Gastrocnemius medialis (tissue), 4 donors: ENCODE measurements around the gene CDKN2B-AS1. TPM values are rescaled to one million over a fixed set of nuclear protein-coding genes. Genes with fewer than 3 reads are reported as not detected.

Source experiments
- ATAC-seq, 2 donors: fragments of 150-250 bp; one replicate each; pipeline ENCODE4 v1.9.1; 2016
- DNase-seq, 2 donors: peaks; one replicate each; pipeline ENCODE4 v3.0.0-alpha.2; 2019
- H3K27ac ChIP-seq, 4 donors: fragments of 200-600 bp; sonication (generic); 1 replicate in 1 of 4; 2 replicates in 3 of 4; pipeline ENCODE4 v1.5.1; 2016 to 2018; ENCODE audit warnings: mild to moderate bottlenecking in 2 of 4, moderate library complexity in 1 of 4
- H3K27me3 ChIP-seq, 3 donors: fragments of 200-600 bp; sonication (generic) in 2 of 3; 1 replicate in 1 of 3; 2 replicates in 2 of 3; pipeline versions ENCODE4 v1.5.1 to v1.6.0; 2016 to 2019; ENCODE audit warnings: mild to moderate bottlenecking in 1 of 3, moderate library complexity in 1 of 3
- H3K36me3 ChIP-seq, 2 donors: fragments of 200-600 bp; sonication (generic) in 1 of 2; one replicate each; pipeline ENCODE4 v1.5.1; 2017 to 2018
- H3K4me1 ChIP-seq, 2 donors: fragments of 200-600 bp; sonication (generic) in 1 of 2; one replicate each; pipeline ENCODE4 v1.5.1; 2016 to 2017; ENCODE audit warnings: mild to moderate bottlenecking in 2 of 2
- H3K4me3 ChIP-seq, 4 donors: fragments of 200-600 bp; sonication (generic) in 3 of 4; 1 replicate in 1 of 4; 2 replicates in 3 of 4; pipeline ENCODE4 v1.5.1; 2016 to 2019; ENCODE audit warnings: mild to moderate bottlenecking in 2 of 4
- H3K9me3 ChIP-seq, 3 donors: fragments of 200-600 bp; sonication (generic) in 2 of 3; 1 replicate in 1 of 3; 2 replicates in 2 of 3; pipeline ENCODE4 v1.5.1; 2016 to 2019
- CTCF ChIP-seq, 5 experiments: fragments of 450-650 bp in 3 of 5; fragments of 200-600 bp in 2 of 5; sonication (generic) in 2 of 5; IDR thresholded peaks in 4 of 5; conservative IDR thresholded peaks in 1 of 5; 1 replicate in 4 of 5; 2 replicates in 1 of 5; pipeline ENCODE4 v1.5.1; 2016 to 2019; ENCODE audit warnings: antibody characterized with exemption in 5 of 5, mild to moderate bottlenecking in 3 of 5, moderate library complexity in 3 of 5
- POLR2A ChIP-seq, 2 donors: fragments of 450-650 bp; IDR thresholded peaks; one replicate each; pipeline ENCODE4 v1.6.1; 2017; ENCODE audit warnings: antibody characterized with exemption in 2 of 2, mild to moderate bottlenecking in 2 of 2, moderate library complexity in 2 of 2
- in situ Hi-C, 4 donors: fragments of 200-750 bp; cut with MboI; loops; one replicate each; pipeline versions ENCODE4 v1.15.0 to v1.8.0; 2017; ENCODE audit warnings: low sequenced_read_pairs in 4 of 4
- intact Hi-C: fragments of 100-400 bp; cut with DNase I; formaldehyde crosslinking; loops from one replicate; pipeline ENCODE4 v1.15.1; 2023; ENCODE audit warnings: low total_unique reads
- total RNA-seq, 4 donors: library from RNA; depleted of rRNA; stranded (reverse); fragments of >200 nt; gene quantifications; one replicate each; pipeline versions ENCODE4 v1.1.0 to v1.2.3, GENCODE V29; 2016

The CDKN2B-AS1 gene
- total RNA-seq, 4 donors from 2014 or later, result 0.46 TPM; not detected in 3

GRCh38 chr9:22031655-22032411 is 37.2 kb downstream of the CDKN2B-AS1 start:
- intact Hi-C loops, result no loop called here

GRCh38 chr9:22033012-22033630 is 38.5 kb downstream of the CDKN2B-AS1 start:
- no peak for TF ChIP-seq CTCF (IDR thresholded peaks at IDR 0.05 in 4 of 5, conservative IDR thresholded peaks at IDR 0.05 in 1 of 5)
- no peak for TF ChIP-seq POLR2A (IDR thresholded peaks at IDR 0.05)
- H3K4me1 ChIP-seq, result peaks cover 25 to 30% of the 10 kb centered on the region in 2 donors
- DNase-seq (no peak), ATAC-seq (no peak)
- no peaks in the 10 kb centered on the region for H3K36me3 ChIP-seq
- H3K27ac ChIP-seq, result no peak overlapping the region
- no peaks in the 10 kb centered on the region for H3K9me3 ChIP-seq
- intact Hi-C loops, result no loop called here
- H3K27me3 ChIP-seq, result no peaks in the 10 kb centered on the region
- in situ Hi-C loops, result no loop called here
- no peak overlapping the region for H3K4me3 ChIP-seq

More at GRCh38 chr9:22031655-22032411, 37.2 kb downstream of the CDKN2B-AS1 start:
- no peaks in the 10 kb centered on the region for H3K27me3 ChIP-seq
- H3K9me3 ChIP-seq, result no peaks in the 10 kb centered on the region
- H3K4me3 ChIP-seq, result no peak overlapping the region
- H3K4me1 ChIP-seq, result peaks cover 12 to 18% of the 10 kb centered on the region in 2 donors
- no peak overlapping the region for H3K27ac ChIP-seq
- in situ Hi-C loops, result no loop called here
- no peak for DNase-seq
- TF ChIP-seq CTCF (IDR thresholded peaks at IDR 0.05 in 4 of 5, conservative IDR thresholded peaks at IDR 0.05 in 1 of 5), result no peak
- H3K36me3 ChIP-seq, result no peaks in the 10 kb centered on the region
- ATAC-seq, result no peak

DNA sequence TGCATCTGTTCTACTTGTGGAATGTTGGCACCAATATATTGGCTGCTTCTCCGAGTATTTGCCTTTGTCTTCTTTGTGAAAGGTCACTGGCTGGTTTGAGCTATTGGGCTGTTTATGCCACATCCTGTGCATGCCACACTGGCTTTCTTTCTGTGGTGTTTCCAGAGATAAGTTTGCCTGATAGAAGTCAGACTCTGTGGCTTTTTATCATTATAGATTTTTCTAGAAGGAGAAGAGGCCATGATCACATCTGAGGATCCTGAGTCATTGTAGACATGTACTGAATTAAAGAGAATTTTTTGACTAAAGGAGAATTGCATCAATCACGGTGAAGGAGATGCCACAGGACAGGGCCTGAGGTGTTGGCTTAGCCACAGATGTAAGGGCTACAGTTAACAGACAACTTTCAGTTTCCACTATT is 41.0 kb downstream of the CDKN2B-AS1 start:
- intact Hi-C loops (loop anchor here (2.0 kb wide), 2 partner anchors 67 to 223 kb away; no protein-coding TSS in a partner anchor), in situ Hi-C loops (no loop called here)
- Histone ChIP-seq H3K27ac (peak overlapping the region in 3 of 4 donors; percentile 1 to 35 (median 35)), H3K4me3 (no peak overlapping the region), H3K27me3 (no peaks in the 10 kb centered on the region), H3K4me1 (peaks cover 32 to 50% of the 10 kb centered on the region in 2 donors), H3K36me3 (no peaks in the 10 kb centered on the region), H3K9me3 (no peaks in the 10 kb centered on the region)
- TF ChIP-seq POLR2A (IDR thresholded peaks at IDR 0.05) (no peak), CTCF (IDR thresholded peaks at IDR 0.05 in 4 of 5, conservative IDR thresholded peaks at IDR 0.05 in 1 of 5) (no peak)
- no peak for DNase-seq
- no peak for ATAC-seq

DNA sequence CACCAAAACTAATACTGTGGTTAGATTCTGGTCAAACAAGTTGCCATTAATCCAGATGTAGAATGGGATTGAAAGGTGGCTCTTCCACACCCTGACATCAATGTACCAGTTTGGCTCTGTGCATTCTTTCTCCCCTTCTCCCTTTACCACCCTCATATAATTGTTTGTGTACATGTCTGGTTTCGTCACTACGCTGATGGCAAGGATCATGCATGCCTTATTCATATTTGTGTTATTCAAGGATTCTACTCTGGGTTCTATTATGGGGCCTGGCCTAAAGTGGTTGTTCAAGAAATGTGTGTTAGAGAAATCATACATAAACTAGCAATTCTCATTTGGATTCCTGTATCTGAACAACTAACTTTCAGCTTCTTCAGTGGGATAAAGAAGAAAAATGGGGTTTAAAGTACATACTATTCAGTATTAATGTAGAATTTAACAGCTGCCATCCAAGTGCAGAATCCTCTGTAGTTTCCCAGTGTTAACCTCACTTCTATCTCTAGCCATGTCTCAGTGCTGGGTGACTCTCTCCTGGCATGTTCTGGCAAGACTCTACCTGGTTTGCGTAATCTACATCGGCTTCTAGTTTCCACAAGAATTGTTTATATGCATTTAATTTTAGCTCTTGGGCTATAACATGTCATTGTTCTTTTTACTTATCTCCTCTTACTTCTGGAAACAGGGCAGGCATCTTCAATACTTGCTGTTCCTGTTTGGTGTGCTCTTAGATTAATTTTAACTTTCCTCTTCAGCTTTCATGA is 42.5 kb downstream of the CDKN2B-AS1 start:
- peak; percentile 91 to 92 for ATAC-seq
- H3K9me3 ChIP-seq, result no peaks in the 10 kb centered on the region
- H3K27me3 ChIP-seq, result no peaks in the 10 kb centered on the region
- no peaks in the 10 kb centered on the region for H3K36me3 ChIP-seq
- peak; percentile 47 to 56 for DNase-seq
- in situ Hi-C loops, result no loop called here
- peak overlapping the region in 1 of 4 donors; percentile 28 for H3K4me3 ChIP-seq
- intact Hi-C loops, result loop anchor here (1.0 to 2.0 kb wide), 3 partner anchors 28 to 224 kb away; partner anchors contain the start of gene CDKN2B
- peaks cover 32 to 50% of the 10 kb centered on the region in 2 donors for H3K4me1 ChIP-seq
- TF ChIP-seq CTCF (IDR thresholded peaks at IDR 0.05 in 4 of 5, conservative IDR thresholded peaks at IDR 0.05 in 1 of 5) (no peak), POLR2A (IDR thresholded peaks at IDR 0.05) (no peak)
- H3K27ac ChIP-seq, result peak overlapping the region; percentile 77 to 82 (median 80)
